Activated CD4-positive, alpha-beta T cell treated with anti-CD3 and anti-CD28 coated beads, Interleukin-2, amount 50 U/mL, for 1 hour (primary cell): ENCODE data around the gene ST6GALNAC3.

Experiments
- DNase-seq: peaks from one replicate; pipeline ENCODE4 v3.0.0-alpha.2; 2020

Gene ST6GALNAC3

DNA sequence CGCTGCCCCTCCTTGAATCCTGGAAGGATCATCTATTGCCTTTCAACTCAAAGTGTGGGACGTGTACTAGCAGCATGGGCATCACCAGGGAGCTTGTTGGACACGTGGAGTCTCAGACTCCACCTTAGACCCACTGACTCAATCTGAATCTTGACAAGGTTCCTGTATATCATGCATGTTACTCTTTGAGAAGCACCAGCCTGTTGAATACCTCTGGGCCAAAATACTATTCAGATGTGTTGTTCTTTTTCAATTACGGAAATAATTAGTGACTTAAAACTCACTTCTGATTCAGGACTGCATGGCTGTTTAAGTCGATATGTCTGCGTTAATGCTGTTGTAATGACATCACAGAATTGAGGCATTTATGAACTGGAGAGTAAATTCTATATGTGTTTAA, 70.8 kb downstream of the ST6GALNAC3 start:
- DNase-seq = no peak

DNA sequence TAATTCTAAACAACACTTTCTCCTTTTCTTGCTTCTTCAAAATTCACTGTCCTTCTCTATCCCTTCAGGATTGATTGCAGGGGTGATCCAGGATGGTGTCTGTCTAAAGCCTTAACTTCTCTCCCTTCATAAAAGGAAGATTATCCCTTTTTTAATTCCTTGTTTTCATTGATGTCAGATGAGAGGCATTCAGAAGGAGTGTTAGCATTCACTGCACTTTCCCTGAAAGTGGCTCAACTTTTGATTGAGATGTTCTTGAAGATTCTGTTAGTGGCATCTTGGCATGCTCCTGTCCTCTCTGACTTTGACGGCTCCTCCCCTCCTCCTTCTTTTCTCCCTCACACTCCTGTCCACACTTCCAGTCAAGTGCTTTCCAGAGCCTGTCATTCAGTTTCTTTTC, 71.6 kb downstream of the ST6GALNAC3 start:
- no peak for DNase-seq

DNA sequence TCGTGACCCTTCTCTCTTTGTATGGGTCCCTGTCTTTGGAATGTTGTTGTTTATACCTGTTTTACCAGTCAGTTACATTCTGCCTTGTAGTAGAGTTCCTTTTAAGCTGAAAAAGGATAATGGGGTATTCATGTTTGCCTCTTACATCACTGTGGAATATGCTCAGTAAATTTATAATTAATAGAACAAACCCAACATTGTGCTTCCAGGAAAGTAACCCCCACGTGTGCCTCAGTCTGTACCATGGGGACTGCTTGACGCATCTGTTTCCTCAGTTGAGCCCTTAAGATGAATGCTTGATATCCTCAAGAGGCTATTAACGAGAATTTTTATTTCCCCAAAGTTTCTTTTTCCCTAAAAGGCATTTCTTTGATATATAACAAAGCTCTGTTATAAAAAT, 73.4 kb downstream of the ST6GALNAC3 start:
- DNase-seq = no peak

DNA sequence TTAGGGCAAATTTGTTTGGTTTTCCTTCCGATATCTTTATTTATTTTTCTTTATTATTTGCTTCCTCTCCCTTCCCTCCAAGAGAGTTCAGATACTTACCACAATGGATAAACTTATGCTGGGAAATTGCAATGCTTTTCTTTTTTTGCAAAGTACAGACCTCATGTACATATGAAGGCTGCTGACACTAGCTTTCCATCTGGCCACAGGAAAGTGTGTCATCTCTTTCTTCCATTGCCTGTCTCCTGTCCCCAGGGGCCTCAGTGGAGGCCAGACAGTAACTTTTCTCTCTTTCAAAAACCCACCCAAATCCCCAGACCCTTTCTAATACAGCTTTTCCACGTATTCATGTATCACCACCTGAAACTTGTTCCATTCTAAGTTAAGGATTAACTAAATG, 73.9 kb downstream of the ST6GALNAC3 start:
- DNase-seq = no peak

DNA sequence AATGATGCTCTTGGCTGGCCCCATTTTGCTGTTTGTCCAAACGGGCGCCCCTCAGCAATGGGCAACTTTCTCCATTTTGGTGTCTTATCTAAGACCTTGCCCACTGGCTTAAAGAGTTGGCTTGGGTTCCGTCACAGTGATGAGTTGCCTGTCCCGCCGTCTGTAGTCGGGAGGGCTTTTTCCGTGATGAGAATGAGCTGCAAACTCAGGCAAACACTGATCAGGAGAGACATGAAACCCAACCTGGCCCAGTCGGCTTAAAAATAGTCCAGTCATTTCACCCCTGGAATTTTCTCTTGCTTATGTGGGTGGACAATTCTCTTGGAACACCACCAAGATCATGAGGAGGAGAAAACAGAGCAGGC, 79.3 kb downstream of the ST6GALNAC3 start:
- DNase-seq = no peak

DNA sequence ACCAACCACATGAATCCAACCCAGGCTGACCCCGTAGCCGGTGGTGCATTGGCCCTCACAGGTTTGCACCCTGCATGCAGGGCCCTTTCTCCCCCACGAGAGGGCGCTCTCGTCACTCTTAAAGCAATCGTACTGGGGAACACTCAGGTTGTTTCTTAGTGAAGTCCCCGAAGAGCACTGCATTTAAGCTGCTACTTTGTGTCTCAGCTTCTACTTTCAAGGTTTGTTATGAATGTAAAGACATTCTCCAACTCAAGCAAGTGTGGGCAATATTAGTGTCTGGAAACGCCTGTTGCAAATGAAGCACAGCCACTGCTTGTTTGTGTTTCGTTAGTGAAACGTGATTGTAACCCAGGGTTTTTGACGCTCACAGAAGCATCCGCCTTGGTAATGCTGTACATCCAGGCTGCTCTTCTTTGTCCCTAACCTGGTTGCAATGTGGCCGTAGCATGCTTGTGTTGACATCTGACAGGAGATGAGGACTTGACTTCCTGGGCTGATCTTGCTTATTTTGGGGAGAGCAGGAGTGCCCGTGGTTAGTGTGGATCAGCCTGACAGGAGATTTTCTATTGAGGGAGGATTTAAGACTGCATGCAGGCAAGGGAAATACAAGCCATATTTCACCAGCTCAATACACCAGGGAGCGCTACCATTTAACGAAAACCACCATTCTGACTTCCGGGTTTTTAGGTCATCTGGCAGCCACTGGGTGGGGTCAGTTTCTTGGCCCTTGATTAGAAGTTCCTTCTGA, 79.8 kb downstream of the ST6GALNAC3 start:
- DNase-seq = peak; percentile 78

DNA sequence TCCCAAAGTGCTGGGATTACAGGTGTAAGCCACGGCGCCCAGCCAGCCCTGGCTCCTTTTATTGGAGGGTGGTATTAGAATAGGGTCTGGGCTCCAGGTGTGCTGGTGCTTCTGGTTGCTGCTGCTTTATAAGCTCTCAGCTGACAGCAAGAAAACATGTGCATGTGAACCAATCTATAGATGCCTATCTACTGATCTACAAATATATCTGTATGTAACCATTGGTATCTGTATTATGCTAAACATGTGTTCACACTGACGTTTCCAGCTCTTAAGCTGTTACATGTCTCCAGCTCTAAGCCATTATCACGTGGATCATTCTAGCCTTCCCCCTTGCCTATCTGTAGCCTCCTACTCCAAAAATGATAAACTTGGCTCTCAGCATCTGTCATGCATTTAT, 82.4 kb downstream of the ST6GALNAC3 start:
- DNase-seq = no peak

DNA sequence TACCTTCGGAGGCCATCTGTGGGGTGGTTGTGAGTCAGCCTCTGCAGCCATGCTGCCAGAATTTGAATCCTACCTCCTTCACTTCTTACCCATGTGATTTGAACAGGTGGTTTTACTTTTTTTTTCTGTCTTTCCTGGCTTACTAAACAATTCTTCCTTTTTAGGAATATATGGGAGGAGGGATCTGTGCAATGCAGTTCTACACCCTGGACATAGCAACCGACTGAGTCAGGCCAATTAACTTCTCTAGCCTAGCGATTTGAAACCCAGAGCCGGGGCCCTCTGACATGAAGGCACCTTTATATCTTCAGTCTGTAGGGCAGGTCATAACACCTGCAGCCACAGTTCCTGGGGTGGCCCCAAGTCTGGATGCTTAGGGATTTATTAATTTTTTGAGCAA, 83.6 kb downstream of the ST6GALNAC3 start:
- DNase-seq = no peak

DNA sequence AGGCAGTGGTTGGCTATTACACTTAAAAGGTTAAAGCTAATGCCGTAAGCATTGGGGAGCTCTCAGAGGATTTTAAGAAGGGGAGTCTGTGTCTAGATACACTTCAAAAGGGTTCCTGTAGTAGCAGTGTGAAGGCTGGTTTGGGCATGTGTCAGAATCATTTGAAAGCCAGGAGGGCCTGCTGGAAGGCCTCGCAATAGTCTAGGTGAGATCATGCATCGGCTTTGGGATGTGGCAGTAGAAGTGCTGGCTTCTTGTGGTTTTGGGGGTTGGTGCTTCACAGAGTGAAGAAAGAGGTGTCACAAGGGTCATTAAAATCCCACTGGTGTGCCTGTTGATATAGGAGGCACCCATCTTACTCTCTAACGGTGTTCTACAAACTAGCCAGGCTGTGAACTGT, 85.7 kb downstream of the ST6GALNAC3 start:
- DNase-seq = no peak

DNA sequence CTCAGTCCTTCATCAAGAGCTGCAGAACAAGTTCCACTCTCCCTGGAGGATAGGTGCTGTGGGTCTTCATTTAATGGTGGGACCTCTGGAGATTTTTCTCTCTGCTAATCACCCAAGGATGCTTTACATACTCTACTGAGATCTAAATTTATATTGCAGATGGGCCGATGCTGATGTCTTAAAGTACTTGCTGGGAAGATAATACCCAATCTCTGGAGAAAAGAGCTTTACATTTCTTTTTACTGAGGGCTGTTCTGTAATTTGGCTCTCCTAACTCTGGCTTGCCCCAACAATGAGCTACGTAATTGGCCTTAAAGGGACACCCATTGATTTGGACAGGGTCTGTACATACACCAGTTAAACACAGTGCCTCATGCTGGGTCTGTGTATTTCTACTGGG, 86.9 kb downstream of the ST6GALNAC3 start:
- no peak for DNase-seq

DNA sequence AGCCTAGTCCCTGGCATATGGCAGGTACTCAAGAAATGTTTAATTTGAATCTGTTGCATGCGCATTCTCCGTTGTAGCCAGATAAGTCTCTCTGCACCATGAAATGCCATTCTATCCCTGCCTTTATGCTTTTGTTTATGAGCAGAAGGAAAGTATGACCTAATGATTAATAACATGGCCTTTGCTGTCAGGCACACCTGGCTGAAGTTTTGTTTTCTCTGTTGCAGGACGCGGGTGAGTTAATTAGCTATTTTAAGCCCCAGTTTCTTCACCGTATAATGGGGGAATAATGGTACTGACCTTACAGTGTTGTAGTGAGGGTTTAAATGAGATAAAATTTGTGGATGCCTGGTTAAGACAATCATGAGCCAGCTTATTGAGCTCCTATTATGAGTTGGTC, 87.7 kb downstream of the ST6GALNAC3 start:
- DNase-seq = no peak

DNA sequence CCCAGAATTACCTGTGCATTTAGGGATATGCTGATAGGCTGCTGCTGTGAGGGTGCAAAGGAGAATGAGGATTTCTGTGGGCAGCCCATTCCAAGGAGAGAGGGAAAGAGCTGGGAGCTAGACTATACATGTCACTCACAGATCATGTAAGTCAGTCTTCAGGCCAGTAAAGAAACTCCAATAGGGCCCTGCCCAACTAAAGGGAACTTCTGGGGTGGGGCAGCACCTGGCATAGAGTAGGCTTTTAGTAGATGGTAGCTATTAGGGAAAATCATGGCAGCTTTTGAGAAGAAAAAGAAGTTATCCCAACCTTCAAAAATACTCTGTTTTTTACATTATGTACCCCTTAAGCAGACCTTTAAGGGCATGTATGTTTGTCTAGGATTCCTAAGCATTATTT, 89.6 kb downstream of the ST6GALNAC3 start:
- DNase-seq = no peak

DNA sequence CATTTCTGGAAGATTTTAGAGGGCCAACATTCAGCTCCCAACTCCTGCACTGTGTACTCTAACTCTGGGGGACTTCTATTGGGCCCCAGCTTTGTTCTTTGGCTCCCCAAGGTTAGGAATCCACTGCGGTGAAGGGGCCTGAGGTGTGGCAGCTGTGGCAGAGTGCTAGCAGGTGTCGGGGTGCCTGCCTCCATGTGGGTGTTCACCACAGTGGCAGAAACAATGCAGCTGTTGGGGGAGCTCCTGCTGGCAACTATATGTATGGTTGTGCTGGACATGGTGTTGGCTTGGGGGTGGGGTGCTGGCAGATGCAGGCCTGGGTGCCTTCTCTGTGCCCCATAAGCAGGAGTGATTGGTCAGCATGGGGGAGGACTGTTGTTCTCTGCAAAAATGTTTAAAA, 95.5 kb downstream of the ST6GALNAC3 start:
- DNase-seq = no peak

DNA sequence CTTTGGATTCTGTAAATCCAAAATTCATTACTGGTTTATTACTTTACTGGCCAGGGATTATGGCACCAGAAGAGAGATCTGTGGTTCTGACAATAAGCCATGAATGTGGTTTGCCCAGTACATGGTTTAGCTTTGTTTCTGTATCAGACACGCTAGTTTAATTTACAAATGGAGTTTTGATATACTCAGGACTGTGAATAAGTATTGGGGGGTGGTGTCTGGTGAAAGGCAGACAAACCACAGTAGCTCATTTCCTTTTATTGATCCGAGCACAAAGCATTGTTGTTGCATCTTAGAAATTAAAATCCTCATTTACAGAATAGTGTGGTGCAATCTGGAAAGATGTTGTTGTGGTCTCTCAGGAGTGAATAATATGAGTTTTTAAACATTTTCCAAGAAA, 96.0 kb downstream of the ST6GALNAC3 start:
- no peak for DNase-seq

DNA sequence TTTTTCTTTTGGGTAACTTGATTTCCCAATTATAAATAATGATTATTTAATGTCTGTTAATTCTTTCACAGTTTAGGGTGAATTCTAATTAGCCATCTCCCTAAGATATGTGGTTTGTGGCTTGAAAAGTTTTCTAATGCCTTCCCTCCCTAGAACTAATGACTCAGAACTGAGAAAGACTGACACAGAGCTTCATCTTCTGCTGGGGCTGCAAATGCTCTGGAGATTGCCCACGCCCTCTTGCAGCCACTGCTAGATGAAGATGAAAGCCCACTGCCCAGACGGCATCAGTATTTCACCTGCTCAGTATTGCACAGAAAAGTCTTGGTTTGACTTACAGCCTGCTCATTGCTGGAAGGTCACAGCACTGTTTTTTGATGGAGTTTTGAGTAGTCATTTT, 101.5 kb downstream of the ST6GALNAC3 start:
- DNase-seq = no peak

DNA sequence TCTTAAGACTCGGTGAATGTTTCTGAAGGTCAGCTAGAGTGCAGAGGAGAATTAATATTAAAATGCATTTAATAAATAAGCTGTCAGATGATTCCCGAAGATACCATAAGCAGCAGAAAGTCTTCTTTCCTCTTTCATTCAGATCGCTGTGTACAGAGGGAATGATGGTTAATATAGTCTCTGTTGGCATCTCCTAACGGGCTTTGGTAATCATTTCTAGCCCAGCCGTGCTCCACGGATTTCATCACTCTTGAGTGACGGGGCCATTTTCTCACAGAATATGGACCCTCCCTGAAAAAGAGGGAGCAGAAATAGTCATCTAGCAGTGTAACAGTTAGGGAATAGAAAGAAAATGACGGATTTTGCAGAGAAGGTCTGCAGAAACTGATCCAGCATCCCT, 103.1 kb downstream of the ST6GALNAC3 start:
- DNase-seq = no peak

DNA sequence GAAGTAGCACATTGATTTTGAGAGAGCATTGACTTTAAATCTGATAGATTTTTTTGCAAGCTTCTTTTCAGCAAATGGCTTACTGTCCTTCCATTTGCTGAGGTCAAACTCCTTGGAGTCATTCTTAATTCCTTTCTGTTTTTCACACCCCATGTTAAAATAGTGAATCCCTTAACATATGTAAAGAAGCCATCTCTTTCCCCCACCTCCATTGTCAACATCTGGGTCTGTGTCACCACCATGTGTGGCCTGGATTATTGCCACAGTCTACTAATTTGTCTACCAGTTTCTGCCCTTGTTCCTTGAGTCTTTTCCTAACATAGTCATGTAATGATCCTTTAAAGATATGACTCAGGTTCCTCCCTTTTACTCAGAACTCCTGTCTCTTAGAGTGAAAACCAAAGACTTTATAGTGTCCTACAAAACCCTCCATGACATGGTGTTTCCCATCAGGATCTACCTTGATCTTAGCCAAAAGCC, 104.7 kb downstream of the ST6GALNAC3 start:
- DNase-seq = no peak

DNA sequence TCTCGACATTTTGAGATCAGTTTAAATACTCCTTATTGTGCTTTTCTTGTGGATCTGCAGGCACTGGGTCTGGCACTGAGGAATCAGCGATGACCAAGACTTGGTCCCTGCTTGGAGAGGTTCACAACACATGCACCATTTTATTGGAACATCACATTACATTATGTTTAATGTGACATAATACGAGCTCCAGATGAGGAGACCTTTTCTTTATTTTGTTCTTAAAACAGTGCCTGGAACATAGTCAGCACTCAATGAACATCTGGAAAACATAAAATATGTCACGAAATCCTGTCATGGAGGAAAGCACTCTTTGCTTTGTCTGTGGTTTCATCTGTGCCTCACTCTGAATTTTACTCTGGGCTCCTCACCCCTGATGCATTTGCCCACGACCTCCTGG, 110.7 kb downstream of the ST6GALNAC3 start:
- no peak for DNase-seq

DNA sequence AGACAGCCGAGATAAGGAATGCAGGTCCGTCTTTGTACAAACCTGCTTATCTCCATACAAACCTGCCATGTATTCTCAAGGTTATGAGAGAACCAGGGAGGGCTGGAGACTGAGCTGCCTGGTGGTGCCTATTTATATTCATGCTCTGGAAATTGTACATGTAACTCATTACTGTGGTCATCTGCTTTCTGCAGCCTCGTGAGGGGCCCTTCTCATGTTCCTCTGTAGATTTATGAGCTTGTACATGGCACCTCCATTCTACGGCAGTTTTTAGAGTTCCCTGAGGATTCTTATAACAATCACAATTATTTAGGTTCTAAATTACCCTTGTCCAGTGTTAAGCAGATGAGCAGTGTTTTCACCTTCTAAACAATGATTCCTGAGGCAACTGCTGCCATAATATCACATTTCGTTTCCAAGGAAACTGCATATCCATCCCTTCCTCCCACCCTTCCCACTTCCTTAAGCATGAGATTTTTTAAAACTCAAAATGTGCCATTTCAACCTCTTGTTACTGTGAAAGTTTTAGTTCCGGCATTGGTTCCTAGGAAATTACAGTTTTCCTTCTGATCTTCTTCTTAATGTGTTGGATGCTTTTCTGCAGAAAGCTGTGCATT, 112.1 kb downstream of the ST6GALNAC3 start:
- DNase-seq = no peak

DNA sequence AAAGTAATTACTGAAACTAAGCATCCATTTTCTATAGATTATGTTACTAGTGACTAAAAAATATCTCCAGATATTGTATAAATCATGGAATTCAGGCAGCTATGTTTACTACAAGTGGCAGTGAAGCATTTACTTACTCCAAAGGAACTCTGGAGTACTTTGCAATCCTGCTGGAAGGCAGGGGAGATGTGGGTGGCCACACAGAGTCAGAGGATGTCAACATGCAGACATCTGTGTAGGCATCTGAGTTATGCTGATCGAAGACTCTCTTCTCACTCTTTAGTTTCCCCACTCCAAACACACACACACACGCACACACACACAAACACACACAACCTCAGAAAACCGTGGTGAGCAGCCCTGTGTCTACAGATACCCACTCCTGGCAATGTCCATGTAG, 112.9 kb downstream of the ST6GALNAC3 start:
- DNase-seq = no peak

DNA sequence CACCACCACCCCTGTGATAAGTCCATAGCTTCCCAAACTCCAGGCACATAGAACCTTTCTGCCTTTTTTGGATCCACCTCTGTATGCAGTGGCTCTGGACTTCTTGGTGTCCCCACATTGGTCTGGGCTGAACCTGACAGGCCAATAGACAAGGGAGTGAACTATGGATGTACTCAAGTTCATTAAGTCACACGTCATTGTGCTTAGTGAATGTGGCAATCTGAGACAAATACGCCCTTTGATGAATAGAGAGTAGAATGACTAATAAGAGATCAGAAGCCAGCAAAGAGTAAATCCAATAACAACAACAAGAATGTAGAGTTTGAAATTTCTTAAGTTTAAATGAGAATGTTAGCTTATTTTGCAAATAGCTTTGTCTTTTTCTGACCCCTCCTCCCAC, 114.8 kb downstream of the ST6GALNAC3 start:
- DNase-seq = no peak

DNA sequence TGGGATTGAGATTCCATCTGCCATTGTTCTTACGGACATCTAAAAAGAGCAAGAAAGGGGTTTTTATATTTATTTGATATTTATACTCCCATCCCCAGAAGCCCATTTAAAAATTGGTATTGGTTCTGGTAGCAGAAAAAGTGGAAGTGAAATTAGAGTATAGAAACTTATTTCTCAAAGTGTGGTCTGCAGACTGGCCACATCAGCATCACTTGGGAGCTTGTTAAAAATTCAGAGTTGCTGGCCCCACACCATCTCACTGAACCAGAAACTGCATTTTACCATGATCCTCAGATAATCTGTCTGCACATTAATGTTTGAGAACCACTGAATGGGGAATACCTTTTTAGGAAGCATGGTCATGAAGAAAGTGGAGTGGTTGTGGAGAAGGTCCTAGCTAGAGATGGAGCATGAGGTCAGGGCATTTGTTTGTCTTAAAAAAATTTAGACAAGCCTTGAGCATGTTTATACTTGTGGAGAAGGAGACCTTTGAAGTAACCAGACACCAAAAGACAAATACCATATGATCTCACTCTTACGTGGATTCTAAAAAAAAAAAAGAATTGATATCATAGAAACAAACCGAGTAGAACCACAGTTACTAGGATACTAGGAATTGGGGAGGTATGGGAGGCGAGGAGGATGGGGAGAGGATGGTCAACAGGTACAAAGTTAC, 116.3 kb downstream of the ST6GALNAC3 start:
- no peak for DNase-seq

DNA sequence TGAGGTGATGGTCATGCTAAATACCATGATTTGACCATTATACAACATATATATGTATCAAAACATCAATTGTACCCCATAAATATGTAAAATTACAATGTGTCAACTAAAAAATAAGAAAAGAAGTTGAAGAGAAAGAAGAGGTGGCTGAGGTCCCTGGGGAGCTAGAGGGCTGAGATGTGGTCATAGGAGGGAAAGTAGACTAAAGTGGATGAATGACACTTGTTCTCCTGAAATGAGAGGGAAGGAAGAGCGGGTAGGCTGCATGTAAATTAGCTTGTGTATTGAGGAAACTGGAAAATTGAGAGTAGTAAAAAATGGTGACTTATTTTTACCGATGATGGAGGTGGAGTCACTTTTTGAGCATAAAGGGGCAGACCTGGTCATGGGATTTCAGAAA, 117.0 kb downstream of the ST6GALNAC3 start:
- no peak for DNase-seq

DNA sequence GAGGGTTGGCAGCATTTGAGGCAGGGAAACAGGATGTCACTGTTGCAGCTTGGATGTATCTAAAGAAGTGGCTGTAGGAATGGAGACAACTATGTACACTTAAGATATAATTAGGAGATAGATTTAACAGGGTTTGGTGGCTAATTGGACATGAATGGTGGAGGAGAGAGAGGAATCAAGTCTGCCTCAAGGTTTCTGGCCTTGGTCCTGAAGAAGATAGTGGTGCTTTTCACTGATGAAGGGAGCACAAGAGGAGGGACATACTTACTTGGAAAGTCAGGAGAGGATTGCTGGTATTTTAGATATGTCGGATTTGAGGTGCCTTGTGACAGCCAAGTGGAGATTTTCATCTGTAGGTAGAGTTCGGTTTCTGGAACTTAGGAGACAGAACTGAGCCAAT, 123.9 kb downstream of the ST6GALNAC3 start:
- DNase-seq = no peak
